NCI-H1092 treated with DMSO at 0.1 percent for 48 hours (cell line): ENCODE measurements around the gene ALDH8A1.
"Not testable (repeated sequence)": the region's sequence is repeated elsewhere in the genome, so short reads cannot be mapped to it uniquely, and the experiment has no call there.

Experiments used
- DNase-seq: peaks from one replicate; lab custom pipeline; 2025; lab: John Stamatoyannopoulos, UW

Gene ALDH8A1

GRCh38 chr6:134910593-134910935, 39.3 kb downstream of the ALDH8A1 start:
- no peak for DNase-seq

GRCh38 chr6:134909701-134910592, 40.0 kb downstream of the ALDH8A1 start:
- DNase-seq = no peak

GRCh38 chr6:134908906-134909516, 40.9 kb downstream of the ALDH8A1 start:
- DNase-seq = no peak

- DNase-seq = not testable (repeated sequence)
These were observed 45.2 kb downstream of the ALDH8A1 start for GRCh38 chr6:134904731-134905130.

GRCh38 chr6:134903448-134903847, 46.5 kb downstream of the ALDH8A1 start:
- no peak for DNase-seq

- DNase-seq = no peak
These were observed 47.0 kb downstream of the ALDH8A1 start for GRCh38 chr6:134902936-134903335.

GRCh38 chr6:134902074-134902861, 47.6 kb downstream of the ALDH8A1 start:
- DNase-seq = no peak

GRCh38 chr6:134898575-134898974, 51.3 kb downstream of the ALDH8A1 start:
- DNase-seq = no peak

- DNase-seq = not testable (repeated sequence)
These were observed 51.7 kb downstream of the ALDH8A1 start for GRCh38 chr6:134898166-134898565.

GRCh38 chr6:134896910-134897309, 53.0 kb downstream of the ALDH8A1 start:
- peak; percentile 74 for DNase-seq

- no peak for DNase-seq
These were observed 55.1 kb downstream of the ALDH8A1 start for GRCh38 chr6:134894800-134895199.

GRCh38 chr6:134892362-134892761, 57.5 kb downstream of the ALDH8A1 start:
- no peak for DNase-seq

GRCh38 chr6:134891633-134892032, 58.3 kb downstream of the ALDH8A1 start:
- DNase-seq = no peak

GRCh38 chr6:134888316-134888715, 61.6 kb downstream of the ALDH8A1 start:
- DNase-seq = no peak

- DNase-seq = no peak
These were observed 65.1 kb downstream of the ALDH8A1 start for GRCh38 chr6:134884752-134885151.

GRCh38 chr6:134883314-134883713, 66.6 kb downstream of the ALDH8A1 start:
- no peak for DNase-seq

- DNase-seq = no peak
These were observed 67.4 kb downstream of the ALDH8A1 start for GRCh38 chr6:134882426-134883038.

GRCh38 chr6:134880487-134881190, 69.3 kb downstream of the ALDH8A1 start:
- no peak for DNase-seq

GRCh38 chr6:134878136-134878535, 71.8 kb downstream of the ALDH8A1 start:
- DNase-seq = no peak

GRCh38 chr6:134875367-134875766, 74.5 kb downstream of the ALDH8A1 start:
- DNase-seq = no peak

- no peak for DNase-seq
These were observed 76.2 kb downstream of the ALDH8A1 start for GRCh38 chr6:134873500-134874388.
